Spinal cord (tissue), 10 donors: ENCODE measurements around the gene WDR76. TPM values are rescaled to one million over a fixed set of nuclear protein-coding genes. Genes with fewer than 3 reads are reported as not detected.
"Not testable (repeated sequence)": the region's sequence is repeated elsewhere in the genome, so short reads cannot be mapped to it uniquely, and the experiment has no call there.

Experiments
- DNase-seq, 6 donors: peaks; one replicate each; pipeline versions ENCODE4 v3.0.0 to v3.0.0-alpha.2; 2013 to 2015; ENCODE audit warnings: low spot score in 6 of 6, low read depth in 4 of 6
- H3K27ac ChIP-seq: one replicate; pipeline ENCODE4 v1.5.1; 2013; ENCODE audit warnings: low read depth, low read length, control low read depth
- H3K27me3 ChIP-seq: one replicate; pipeline ENCODE4 v1.6.1; 2013; ENCODE audit warnings: low read length; ENCODE audit not compliant: control insufficient read depth, insufficient read depth
- H3K36me3 ChIP-seq: one replicate; pipeline ENCODE4 v1.6.1; 2013; ENCODE audit warnings: low read length; ENCODE audit not compliant: control insufficient read depth, insufficient read depth
- H3K4me1 ChIP-seq: one replicate; pipeline ENCODE4 v1.6.1; 2013; ENCODE audit warnings: low read length; ENCODE audit not compliant: control insufficient read depth, insufficient read depth
- H3K4me3 ChIP-seq: one replicate; pipeline ENCODE4 v1.5.1; 2013; ENCODE audit warnings: low read depth, low read length, control low read depth
- H3K9me3 ChIP-seq: one replicate; pipeline ENCODE4 v1.6.1; 2013; ENCODE audit warnings: low read length; ENCODE audit not compliant: control insufficient read depth, insufficient read depth
- WGBS: methylation state at CpG from one replicate; pipeline ENCODE4 v1.1.5; 2013; ENCODE audit warnings: missing lambda C conversion rate; ENCODE audit not compliant: insufficient coverage; 5-methylcytosine and 5-hydroxymethylcytosine counted together
- polyA plus RNA-seq, 2 donors: library from polyadenylated mRNA; unstranded; fragments of 120-200 nt; gene quantifications; one replicate each; pipeline ENCODE4 v1.2.1, GENCODE V29; 2013; ENCODE audit not compliant: insufficient read length in 2 of 2
- total RNA-seq, 2 donors: library from RNA; depleted of rRNA in 1 of 2; stranded (reverse); fragments of 120-200 nt in 1 of 2; fragments of >200 nt in 1 of 2; gene quantifications; one replicate each; pipeline versions ENCODE4 v1.2.3 to v1.2.4, GENCODE V29; 2013 to 2014
- donor health status: healthy.

Gene WDR76
- total and polyA plus RNA-seq, 4 donors = 10.1 to 10.8 (median 10.8) TPM

- not testable (repeated sequence) for H3K9me3 ChIP-seq, DNase-seq, H3K27ac ChIP-seq, H3K4me3 ChIP-seq, H3K27me3 ChIP-seq, H3K36me3 ChIP-seq, H3K4me1 ChIP-seq
- 100% methylated on average over 3 of the region's 6 CpGs for WGBS
These were observed 5.7 kb downstream of the WDR76 start for GRCh38 chr15:43832485-43832884.

GRCh38 chr15:43845421-43845820, 18.6 kb downstream of the WDR76 start:
- no peak overlapping the region for H3K4me3 ChIP-seq
- H3K27me3 ChIP-seq = no peaks in the 10 kb centered on the region
- H3K9me3 ChIP-seq = no peaks in the 10 kb centered on the region
- no peak for DNase-seq
- H3K27ac ChIP-seq = no peak overlapping the region
- no peaks in the 10 kb centered on the region for H3K4me1 ChIP-seq
- peaks cover 11% of the 10 kb centered on the region for H3K36me3 ChIP-seq

- Histone ChIP-seq H3K4me3 (no peak overlapping the region), H3K27me3 (no peaks in the 10 kb centered on the region), H3K36me3 (peaks cover 15% of the 10 kb centered on the region), H3K4me1 (no peaks in the 10 kb centered on the region), H3K9me3 (no peaks in the 10 kb centered on the region), H3K27ac (no peak overlapping the region)
- no peak for DNase-seq
- no CpG with 5 or more reads among the region's 3 CpGs for WGBS
These were observed 24.4 kb downstream of the WDR76 start for GRCh38 chr15:43851251-43851650.

- Histone ChIP-seq H3K9me3 (no peaks in the 10 kb centered on the region), H3K4me1 (no peaks in the 10 kb centered on the region), H3K36me3 (peaks cover 13% of the 10 kb centered on the region), H3K27me3 (no peaks in the 10 kb centered on the region), H3K27ac (no peak overlapping the region), H3K4me3 (no peak overlapping the region)
- 90% methylated on average over 2 of the region's 4 CpGs for WGBS
- DNase-seq = no peak
These were observed 25.8 kb downstream of the WDR76 start for GRCh38 chr15:43852607-43853006.

- H3K4me1 ChIP-seq = no peaks in the 10 kb centered on the region
- no peak overlapping the region for H3K4me3 ChIP-seq
- DNase-seq = no peak
- H3K27ac ChIP-seq = no peak overlapping the region
- H3K9me3 ChIP-seq = no peaks in the 10 kb centered on the region
- WGBS = no CpG with 5 or more reads among the region's 6 CpGs
- H3K36me3 ChIP-seq = peaks cover 14% of the 10 kb centered on the region
- no peaks in the 10 kb centered on the region for H3K27me3 ChIP-seq
These were observed 28.0 kb downstream of the WDR76 start for GRCh38 chr15:43854801-43855200.

- no peaks in the 10 kb centered on the region for H3K4me1 ChIP-seq
- H3K9me3 ChIP-seq = no peaks in the 10 kb centered on the region
- H3K4me3 ChIP-seq = no peak overlapping the region
- DNase-seq = no peak
- no peak overlapping the region for H3K27ac ChIP-seq
- WGBS = 92% methylated on average over 1 of the region's 4 CpGs
- peaks cover 8% of the 10 kb centered on the region for H3K36me3 ChIP-seq
- H3K27me3 ChIP-seq = no peaks in the 10 kb centered on the region
These were observed 32.7 kb downstream of the WDR76 start for GRCh38 chr15:43859546-43859945.

- not testable (repeated sequence) for H3K36me3 ChIP-seq, H3K4me3 ChIP-seq, H3K27ac ChIP-seq, H3K4me1 ChIP-seq, H3K9me3 ChIP-seq, H3K27me3 ChIP-seq, DNase-seq
- no CpG with 5 or more reads among the region's 10 CpGs for WGBS
These were observed 39.8 kb downstream of the WDR76 start for GRCh38 chr15:43866636-43867035.

- Histone ChIP-seq H3K9me3 (no peaks in the 10 kb centered on the region), H3K36me3 (peaks cover 9% of the 10 kb centered on the region), H3K4me1 (no peaks in the 10 kb centered on the region), H3K4me3 (no peak overlapping the region), H3K27ac (no peak overlapping the region), H3K27me3 (no peaks in the 10 kb centered on the region)
- no peak for DNase-seq
- 92% methylated on average over 5 of the region's 5 CpGs for WGBS
These were observed 40.3 kb downstream of the WDR76 start for GRCh38 chr15:43867096-43867495.

- Histone ChIP-seq H3K4me1 (no peaks in the 10 kb centered on the region), H3K36me3 (peaks cover 7% of the 10 kb centered on the region), H3K27me3 (no peaks in the 10 kb centered on the region), H3K4me3 (no peak overlapping the region), H3K27ac (no peak overlapping the region), H3K9me3 (no peaks in the 10 kb centered on the region)
- DNase-seq = peak in 2 of 6 donors; percentile 6 to 91
- no CpG with 5 or more reads among the region's 2 CpGs for WGBS
These were observed 41.6 kb downstream of the WDR76 start for GRCh38 chr15:43868406-43868805.

GRCh38 chr15:43871835-43872234, 45.0 kb downstream of the WDR76 start:
- no CpG with 5 or more reads among the region's 2 CpGs for WGBS

More at GRCh38 chr15:43871835-43872234, 45.0 kb downstream of the WDR76 start:
- H3K27me3 ChIP-seq = no peaks in the 10 kb centered on the region
- no peaks in the 10 kb centered on the region for H3K9me3 ChIP-seq
- H3K27ac ChIP-seq = no peak overlapping the region
- peaks cover 15% of the 10 kb centered on the region for H3K36me3 ChIP-seq
- H3K4me3 ChIP-seq = no peak overlapping the region
- H3K4me1 ChIP-seq = no peaks in the 10 kb centered on the region
- DNase-seq = no peak
